Stimulated activated CD4-positive, alpha-beta T cell treated with anti-CD3 and anti-CD28 coated beads, Interleukin-2, amount 100 ng/mL, for 4 hours (primary cell): ENCODE data around the gene FBXL22.
"Not testable (repeated sequence)": the region's sequence is repeated elsewhere in the genome, so short reads cannot be mapped to it uniquely, and the experiment has no call there.

Experiments
- DNase-seq: peaks from one replicate; pipeline ENCODE4 v3.0.0-alpha.2; 2020; ENCODE audit warnings: low read depth

FBXL22 gene

DNA sequence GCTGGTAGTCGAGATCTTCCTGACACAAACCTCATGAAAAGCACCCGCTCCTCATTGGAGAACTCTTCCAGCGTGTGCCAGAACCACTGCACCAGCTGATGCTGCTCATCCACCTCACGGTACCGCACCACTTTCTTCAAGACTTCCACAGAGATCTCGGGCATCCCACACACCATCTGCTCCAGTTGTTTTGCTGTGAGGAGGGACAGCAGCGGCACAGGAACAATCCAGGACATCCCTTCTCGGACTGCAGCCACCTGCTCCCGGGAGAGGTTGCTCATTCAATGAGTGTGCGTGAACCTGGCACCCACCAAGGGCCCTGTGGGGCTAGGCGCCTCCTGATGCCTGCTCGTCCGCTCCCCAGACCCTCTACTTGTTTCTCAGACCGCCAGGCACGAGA is 15.1 kb downstream of the FBXL22 start:
- no peak for DNase-seq

DNA sequence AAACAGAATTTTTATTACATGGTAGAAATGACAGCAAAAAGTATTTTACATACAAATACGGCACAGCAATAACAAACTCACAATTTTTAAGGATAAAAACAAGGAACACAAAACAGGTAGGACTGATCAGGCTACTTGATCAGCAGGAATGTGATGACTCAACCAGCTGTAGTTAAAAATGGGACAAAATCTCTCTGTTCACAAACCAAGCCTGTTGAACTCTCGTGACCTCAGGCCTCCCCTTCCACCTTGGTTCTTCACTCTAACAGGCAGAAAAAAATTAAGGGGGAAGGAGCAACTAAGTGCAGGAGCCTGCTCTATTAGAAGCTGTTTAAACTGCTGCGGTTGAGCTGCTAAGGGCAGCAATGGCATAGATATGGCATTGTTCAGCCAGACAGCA is 18.7 kb downstream of the FBXL22 start:
- no peak for DNase-seq

DNA sequence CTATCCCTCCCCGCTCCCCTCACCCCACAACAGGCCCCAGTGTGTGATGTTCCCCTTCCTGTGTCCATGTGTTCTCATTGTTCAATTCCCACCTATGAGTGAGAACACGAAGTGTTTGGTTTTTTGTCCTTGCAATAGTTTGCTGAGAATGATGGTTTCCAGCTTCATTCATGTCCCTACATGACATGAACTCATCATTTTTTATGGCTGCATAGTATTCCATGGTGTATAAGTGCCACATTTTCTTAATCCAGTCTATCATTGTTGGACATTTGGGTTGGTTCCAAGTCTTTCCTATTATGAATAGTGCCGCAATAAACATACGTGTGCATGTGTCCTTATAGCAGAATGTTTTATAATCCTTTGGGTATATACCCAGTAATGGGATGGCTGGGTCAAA is 20.0 kb downstream of the FBXL22 start:
- DNase-seq: not testable (repeated sequence)

DNA sequence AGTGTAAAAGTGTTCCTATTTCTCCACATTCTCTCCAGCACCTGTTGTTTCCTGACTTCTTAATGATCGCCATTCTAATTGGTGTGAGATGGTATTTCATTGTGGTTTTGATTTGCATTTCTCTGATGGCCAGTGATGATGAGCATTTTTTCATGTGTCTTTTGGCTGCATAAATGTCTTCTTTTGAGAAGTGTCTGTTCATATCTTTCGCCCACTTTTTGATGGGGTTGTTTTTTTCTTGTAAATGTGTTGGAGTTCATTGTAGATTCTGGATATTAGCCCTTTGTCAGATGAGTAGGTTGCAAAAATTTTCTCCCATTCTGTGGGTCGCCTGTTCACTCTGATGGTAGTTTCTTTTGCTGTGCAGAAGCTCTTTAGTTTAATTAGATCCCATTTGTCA is 20.4 kb downstream of the FBXL22 start:
- not testable (repeated sequence) for DNase-seq

DNA sequence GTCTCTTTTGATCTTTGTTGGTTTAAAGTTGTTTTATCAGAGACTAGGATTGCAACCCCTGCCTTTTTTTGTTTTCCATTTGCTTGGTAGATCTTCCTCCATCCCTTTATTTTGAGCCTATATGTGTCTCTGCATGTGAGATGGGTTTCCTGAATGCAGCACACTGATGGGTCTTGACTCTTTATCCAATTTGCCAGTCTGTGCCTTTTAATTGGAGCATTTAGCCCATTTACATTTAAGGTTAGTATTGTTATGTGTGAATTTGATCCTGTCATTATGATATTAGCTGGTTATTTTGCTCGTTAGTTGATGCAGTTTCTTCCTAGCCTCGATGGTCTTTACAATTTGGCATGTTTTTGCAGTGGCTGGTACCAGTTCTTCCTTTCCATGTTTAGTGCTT is 23.6 kb downstream of the FBXL22 start:
- not testable (repeated sequence) for DNase-seq

DNA sequence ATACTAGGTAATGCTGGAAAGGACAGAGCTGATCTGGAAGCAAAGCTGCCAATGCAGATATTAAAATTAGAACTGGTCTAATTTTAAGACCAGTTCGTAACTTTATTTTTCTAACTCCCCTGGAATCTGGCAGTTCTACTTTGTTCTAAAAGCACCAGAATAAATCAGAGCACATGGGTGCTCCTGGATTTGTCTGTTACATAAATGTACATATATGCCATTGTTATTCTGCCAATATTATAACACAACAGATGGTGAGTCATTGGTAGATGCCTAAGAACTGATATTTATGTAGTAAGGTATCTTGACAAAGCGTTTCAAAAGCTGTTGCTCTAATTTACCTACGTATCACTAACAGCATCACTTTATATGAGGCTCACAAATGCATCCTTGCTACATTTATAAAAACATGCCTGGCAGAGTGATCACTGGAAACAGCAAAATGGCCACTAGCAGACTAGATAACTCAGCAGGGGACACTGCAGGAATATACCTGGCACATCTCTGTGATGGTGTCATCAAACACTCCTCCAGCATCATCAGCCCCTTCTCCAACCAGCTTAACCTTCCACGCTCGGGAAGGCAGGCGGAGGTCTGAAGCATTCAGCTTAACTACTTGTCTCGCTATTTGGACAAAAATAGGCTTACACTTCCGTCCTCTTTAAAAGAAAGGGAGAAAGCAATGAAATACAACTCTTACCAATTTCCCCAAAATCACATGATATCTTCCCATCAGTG is 26.2 kb downstream of the FBXL22 start:
- no peak for DNase-seq

DNA sequence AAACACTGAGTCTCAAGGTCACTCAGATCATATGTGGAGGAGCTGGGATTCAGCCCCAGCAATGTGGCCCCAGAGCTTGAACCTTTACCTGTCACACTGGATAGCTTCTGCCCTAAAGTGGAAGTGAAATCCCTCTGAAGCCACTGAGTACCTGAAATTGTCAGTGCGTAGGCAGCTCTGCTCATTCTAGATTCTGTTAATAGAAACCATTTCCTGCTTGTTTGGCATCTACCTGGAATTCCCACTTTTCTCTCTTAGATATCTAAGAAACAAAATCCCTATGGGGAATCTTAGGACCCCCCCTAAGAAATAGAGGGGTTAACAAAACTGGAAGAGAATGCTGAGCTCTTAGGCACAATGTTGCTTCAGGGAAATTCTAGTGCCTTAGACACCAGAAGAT is 29.8 kb downstream of the FBXL22 start:
- no peak for DNase-seq

DNA sequence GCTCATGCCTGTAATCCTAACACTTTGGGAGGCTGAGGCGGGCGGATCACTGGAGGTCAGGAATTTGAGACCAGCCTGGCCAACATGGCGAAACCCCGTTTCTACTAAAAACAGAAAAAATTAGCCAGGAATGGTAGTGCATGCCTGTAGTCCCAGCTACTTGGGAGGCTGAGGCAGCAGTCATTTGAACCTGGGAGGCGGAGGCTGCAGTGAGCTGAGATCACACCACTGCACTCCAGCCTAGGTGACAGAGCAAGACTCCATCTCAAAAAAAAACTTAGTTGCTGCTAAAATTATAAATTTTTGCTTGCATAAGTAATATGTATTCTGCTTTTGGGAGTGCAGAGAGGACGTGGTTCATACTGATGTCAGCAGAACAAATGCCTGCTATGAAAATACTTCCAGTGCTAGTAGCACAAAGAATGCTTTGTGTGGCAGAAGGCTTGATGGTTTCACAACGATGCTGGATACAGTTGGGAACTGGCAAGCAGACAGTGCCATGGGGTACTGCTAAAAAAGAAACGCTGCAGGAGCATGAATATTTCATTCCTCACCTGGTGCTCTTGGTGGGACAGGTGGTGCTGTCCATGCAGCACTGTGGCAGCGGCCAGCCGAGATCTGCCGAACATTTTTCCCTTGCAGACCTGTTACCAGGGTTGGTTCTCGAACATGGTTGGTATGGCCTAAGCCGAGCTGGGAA is 31.1 kb downstream of the FBXL22 start:
- DNase-seq: no peak

DNA sequence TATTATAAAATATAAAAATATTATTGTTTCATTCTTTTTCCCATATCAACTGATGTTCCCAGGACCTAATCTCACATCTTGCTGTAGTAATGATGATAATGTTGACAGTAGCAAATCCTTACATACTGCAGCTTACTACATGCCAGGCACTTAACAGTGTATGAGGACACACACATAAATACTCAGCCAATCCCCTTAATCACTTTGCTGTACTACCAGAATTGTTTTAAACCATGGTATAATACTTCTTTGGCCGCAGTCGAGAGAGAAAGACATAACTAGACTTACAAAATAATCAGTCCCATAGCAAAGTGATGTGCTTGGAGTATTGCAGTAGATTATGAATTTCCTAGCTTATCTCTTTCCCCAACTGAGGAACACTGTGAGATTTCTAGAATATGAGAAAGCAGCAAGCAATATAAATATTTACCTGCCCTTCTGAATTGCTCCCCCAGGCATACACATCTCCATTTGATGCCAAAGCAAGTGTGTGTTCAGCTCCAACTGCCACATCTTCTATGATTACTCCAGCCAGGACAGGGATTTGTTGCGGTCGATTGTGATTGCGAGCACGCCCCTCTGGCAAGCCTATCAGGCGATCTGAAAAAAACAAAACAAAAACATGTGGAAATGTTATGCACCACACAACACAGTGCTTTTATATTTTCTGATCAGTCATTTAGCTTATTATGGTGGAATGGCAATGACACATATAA is 33.0 kb downstream of the FBXL22 start:
- DNase-seq: no peak

DNA sequence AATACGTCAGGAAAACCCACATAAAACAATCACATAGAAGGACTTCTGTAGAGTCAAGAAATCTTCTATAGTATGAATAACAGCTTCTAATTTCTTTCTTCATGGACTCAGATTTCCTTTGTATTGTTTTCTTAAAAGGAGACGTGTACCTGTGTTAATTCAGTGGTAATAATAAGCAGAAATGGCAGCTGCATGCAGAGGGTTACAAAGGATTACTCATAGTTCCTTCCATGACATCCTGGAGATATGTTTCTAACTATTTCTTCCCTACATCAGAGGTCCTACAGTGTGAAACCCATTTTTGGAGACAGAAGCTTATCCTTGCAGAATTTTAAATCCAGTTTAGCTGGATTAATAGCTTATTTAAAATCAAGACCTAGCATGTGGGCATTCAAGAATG is 36.1 kb downstream of the FBXL22 start:
- no peak for DNase-seq

DNA sequence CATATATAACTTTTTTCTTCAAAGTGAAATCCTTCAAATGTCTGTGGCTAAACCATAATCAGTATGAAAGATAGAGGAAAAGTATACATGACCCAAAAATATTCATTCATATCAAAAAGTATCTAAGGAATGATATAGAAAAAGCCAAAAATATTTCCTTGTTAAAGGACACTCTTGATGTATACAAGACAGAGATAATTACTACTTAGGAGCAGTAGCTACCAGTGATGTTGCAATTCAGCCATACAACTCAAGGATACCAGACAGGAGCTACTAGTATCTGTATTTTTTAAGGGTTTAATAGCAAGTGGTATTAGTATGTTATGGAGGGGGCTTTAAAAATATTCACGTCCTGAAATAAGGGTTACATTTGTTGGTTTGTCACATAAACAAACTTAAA is 37.0 kb downstream of the FBXL22 start:
- DNase-seq: no peak

DNA sequence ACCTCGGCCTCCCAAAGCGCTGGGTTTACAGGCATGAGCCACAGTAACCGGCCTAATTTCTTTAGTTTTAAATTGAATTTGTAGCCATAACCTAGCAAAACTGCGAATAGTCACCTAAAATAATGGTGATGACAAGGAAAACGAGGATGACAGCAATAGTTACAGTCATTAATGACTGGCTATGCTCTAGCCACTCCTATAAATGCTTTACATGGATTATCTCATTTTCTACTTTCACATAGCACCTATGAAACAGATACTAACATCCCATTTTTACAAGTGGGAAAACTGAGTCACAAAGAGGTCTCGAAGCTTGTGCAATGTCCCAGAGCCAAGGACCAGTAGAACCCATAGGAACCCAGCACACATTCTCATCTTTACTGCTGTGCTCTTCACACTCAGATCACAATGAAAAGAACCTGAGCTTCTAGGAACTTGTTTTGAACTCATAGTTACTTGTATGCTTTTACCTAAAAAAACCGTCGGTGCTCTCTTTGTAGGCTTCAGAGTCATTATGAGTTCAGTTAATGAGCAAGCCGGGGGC is 39.4 kb downstream of the FBXL22 start:
- no peak for DNase-seq

DNA sequence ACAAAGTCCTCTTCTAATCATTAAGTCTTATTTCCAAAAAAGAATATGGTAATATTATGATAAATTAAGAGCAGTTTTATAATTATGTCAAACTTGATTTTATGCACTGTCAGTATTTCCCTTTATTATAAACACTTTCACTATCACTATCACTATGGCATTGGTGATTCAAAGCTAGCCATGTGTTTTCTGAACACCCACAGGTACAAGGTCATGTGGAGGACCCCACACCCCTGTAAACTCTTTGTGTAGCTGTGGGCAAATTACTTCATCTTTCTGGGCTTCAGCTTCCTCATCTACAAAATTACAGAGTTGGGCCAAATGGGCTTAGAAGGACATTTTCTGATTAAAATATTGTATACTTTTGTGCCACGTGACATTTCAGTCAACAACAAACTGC is 41.7 kb downstream of the FBXL22 start:
- DNase-seq: no peak

DNA sequence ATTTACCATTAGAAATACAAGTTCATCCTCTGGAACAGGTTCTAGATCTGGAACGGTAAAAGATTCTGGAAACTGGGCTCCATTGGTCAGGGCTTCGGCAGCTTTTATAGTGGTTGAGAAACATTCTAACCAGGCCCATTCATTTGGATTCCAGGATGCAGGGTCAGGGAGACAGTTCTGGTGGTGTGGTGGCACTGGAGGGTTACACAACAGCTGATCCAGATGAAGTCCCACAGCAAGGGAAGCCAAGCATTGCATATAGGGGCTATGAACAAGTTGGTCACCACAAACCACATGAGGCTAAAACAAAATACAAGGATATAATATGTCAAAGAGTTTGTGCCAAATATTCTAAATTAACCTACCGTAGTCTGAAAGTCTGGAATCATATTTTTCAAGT is 43.0 kb downstream of the FBXL22 start:
- no peak for DNase-seq
